ENCODE data around the gene DIS3.

The DIS3 gene

GRCh38 chr13:72774019-72774418 is 7.7 kb downstream of the DIS3 start:
- DNase-seq (ENCODE audit: low read depth) = no peak
- no peak overlapping the region for H3K4me3 ChIP-seq (ENCODE audit: low read length)
- TF ChIP-seq CTCF (conservative IDR thresholded peaks at IDR 0.05; ENCODE audit: low read depth, low read length) = no peak

GRCh38 chr13:72763411-72763810 is 18.3 kb downstream of the DIS3 start:
- TF ChIP-seq CTCF (conservative IDR thresholded peaks at IDR 0.05; ENCODE audit: low read depth, low read length) = no peak
- DNase-seq (ENCODE audit: low read depth) = no peak

GRCh38 chr13:72760189-72760588 is 21.5 kb downstream of the DIS3 start:
- no peak for DNase-seq (ENCODE audit: low read depth)
- H3K4me3 ChIP-seq (ENCODE audit: low read length) = no peak overlapping the region
- TF ChIP-seq CTCF (conservative IDR thresholded peaks at IDR 0.05; ENCODE audit: low read depth, low read length) = no peak

More at GRCh38 chr13:72763411-72763810, 18.3 kb downstream of the DIS3 start:
- no peak overlapping the region for H3K4me3 ChIP-seq (ENCODE audit: low read length)

- H3K4me3 ChIP-seq (ENCODE audit: low read length) = no peak overlapping the region
- no peak for TF ChIP-seq CTCF (conservative IDR thresholded peaks at IDR 0.05; ENCODE audit: low read depth, low read length)
- DNase-seq (ENCODE audit: low read depth) = no peak
These were observed 23.7 kb downstream of the DIS3 start for GRCh38 chr13:72757792-72758535.

- TF ChIP-seq CTCF (conservative IDR thresholded peaks at IDR 0.05; ENCODE audit: low read depth, low read length) = no peak
- no peak overlapping the region for H3K4me3 ChIP-seq (ENCODE audit: low read length)
- no peak for DNase-seq (ENCODE audit: low read depth)
These were observed 27.6 kb downstream of the DIS3 start for GRCh38 chr13:72754111-72754510.

GRCh38 chr13:72751220-72751619 is 30.5 kb downstream of the DIS3 start:
- no peak overlapping the region for H3K4me3 ChIP-seq (ENCODE audit: low read length)
- no peak for TF ChIP-seq CTCF (conservative IDR thresholded peaks at IDR 0.05; ENCODE audit: low read depth, low read length)
- DNase-seq (ENCODE audit: low read depth) = no peak

- H3K4me3 ChIP-seq (ENCODE audit: low read length) = no peak overlapping the region
- TF ChIP-seq CTCF (conservative IDR thresholded peaks at IDR 0.05; ENCODE audit: low read depth, low read length) = no peak
- DNase-seq (ENCODE audit: low read depth) = no peak
These were observed 36.4 kb downstream of the DIS3 start for GRCh38 chr13:72745260-72745659.

Data from retinal pigment epithelial cell (primary cell).